Left ventricle myocardium inferior (tissue), 1 donor: ENCODE results near the gene IRF4. TPM values are rescaled to one million over a fixed set of nuclear protein-coding genes. Genes with fewer than 3 reads are reported as not detected.
A peak's percentile ranks its signal among the peaks of the same experiment; 100 is the strongest.

Source experiments
- DNase-seq: peaks from one replicate; pipeline ENCODE4 v3.0.0-alpha.2; 2020
- H3K27ac ChIP-seq: fragments of 200-600 bp; replicated peaks from 2 replicates; pipeline ENCODE4 v1.8.0; 2021
- H3K27me3 ChIP-seq: fragments of 200-600 bp; 2 replicates; pipeline ENCODE4 v1.8.0; 2021; ENCODE audit warnings: low read depth
- H3K36me3 ChIP-seq: fragments of 200-600 bp; 2 replicates; pipeline ENCODE4 v1.8.0; 2021
- H3K4me1 ChIP-seq: fragments of 200-600 bp; 2 replicates; pipeline ENCODE4 v1.8.0; 2021
- H3K4me3 ChIP-seq: fragments of 200-600 bp; 2 replicates; pipeline ENCODE4 v1.8.0; 2021; ENCODE audit warnings: mild to moderate bottlenecking, moderate library complexity
- H3K9me3 ChIP-seq: fragments of 200-600 bp; replicated peaks from 2 replicates; pipeline ENCODE4 v1.8.0; 2021
- intact Hi-C: fragments of 100-400 bp; cut with micrococcal nuclease; formaldehyde crosslinking; loops from one replicate; pipeline ENCODE4 v1.11.0; 2022
- total RNA-seq: library from RNA; stranded (reverse); fragmentation: NEBNext Ultra II Directional; extraction: Animal tissue kit (Norgen Biotek cat#: 25700); gene quantifications from one replicate; pipeline ENCODE4 v1.2.1, GENCODE V29; 2021
- TF ChIP-seq, protein P1 (sequence below): fragments of 200-600 bp; IDR thresholded peaks from 2 replicates; pipeline ENCODE4 v1.8.0; 2021; ENCODE audit warnings: antibody characterized with exemption, mild to moderate bottlenecking, borderline replicate concordance
- donor health status: DM: no; HTN: yes; CAD: no; lungs with severe emphysema.

IRF4 gene
- total RNA-seq, 1 donor from 2014 or later, result 0.22 TPM

DNA sequence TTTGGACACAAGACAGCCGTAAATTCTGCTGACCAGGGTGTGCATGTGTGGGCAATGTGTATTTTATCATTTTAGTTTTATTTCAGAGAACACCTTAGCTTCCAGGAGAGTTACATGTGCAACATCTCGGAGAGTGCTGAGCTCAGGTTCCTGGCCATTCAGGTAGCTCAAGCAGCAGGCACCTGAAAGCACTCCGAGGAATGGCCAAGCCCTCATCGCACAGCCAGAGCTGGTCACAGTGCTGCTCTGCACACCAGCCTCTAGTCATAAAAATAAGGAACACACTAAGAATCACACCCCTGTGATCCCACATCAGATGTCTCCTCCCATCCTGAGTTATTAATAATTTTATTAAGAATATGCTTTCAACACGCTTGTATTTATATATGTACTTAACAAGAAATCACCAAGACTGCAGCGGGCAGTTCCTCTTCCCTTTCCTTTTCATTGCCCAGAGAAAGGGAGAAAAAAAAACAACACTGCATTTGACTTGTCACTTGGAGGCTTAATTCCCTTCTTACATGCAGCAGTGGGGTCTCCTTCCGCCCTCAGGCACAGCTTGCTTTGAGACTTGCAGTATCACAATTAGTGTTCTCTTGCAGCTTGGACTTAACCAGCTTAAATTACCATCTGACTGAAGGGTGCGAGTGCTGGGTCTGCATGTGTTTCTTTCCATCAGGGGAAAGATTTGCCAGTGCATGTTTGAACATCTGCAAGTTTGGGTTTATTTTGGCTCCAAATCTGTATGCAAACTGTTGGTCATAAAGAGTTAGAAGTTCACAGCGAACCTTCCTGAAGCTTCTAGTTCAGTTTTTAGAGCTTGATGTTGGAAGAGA, 36.0 kb upstream of the IRF4 start:
- no peak overlapping the region for H3K27ac ChIP-seq
- H3K4me1 ChIP-seq, result peaks cover 9% of the 10 kb centered on the region
- intact Hi-C loops, result no loop called here
- H3K9me3 ChIP-seq, result no peaks in the 10 kb centered on the region
- DNase-seq, result no peak
- H3K36me3 ChIP-seq, result peaks cover 5% of the 10 kb centered on the region
- no peak overlapping the region for H3K4me3 ChIP-seq
- no peaks in the 10 kb centered on the region for H3K27me3 ChIP-seq
- TF ChIP-seq, protein P1, sequence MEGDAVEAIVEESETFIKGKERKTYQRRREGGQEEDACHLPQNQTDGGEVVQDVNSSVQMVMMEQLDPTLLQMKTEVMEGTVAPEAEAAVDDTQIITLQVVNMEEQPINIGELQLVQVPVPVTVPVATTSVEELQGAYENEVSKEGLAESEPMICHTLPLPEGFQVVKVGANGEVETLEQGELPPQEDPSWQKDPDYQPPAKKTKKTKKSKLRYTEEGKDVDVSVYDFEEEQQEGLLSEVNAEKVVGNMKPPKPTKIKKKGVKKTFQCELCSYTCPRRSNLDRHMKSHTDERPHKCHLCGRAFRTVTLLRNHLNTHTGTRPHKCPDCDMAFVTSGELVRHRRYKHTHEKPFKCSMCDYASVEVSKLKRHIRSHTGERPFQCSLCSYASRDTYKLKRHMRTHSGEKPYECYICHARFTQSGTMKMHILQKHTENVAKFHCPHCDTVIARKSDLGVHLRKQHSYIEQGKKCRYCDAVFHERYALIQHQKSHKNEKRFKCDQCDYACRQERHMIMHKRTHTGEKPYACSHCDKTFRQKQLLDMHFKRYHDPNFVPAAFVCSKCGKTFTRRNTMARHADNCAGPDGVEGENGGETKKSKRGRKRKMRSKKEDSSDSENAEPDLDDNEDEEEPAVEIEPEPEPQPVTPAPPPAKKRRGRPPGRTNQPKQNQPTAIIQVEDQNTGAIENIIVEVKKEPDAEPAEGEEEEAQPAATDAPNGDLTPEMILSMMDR, result no peak

DNA sequence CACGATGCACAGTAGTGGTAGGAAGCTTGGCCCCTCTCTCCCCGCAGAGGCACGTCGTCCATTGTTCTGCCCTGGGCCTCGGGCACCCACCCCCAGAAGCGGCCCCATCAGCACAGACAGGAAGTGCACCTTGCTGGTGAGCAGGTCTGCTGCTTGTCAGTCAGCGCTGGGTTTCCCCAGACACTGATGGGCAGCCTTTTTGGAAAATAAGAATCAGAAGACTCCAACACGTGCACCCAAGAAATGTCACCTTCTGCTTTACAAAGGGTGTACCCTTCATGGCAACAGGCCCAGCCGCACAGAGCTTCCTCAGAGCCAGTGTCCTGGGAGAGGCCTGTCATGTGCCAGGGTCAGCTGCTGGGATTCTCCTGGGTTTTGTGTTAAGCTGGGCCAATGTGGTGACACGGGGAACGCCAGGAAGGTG, 34.7 kb upstream of the IRF4 start:
- DNase-seq, result peak; percentile 71
- Histone ChIP-seq H3K4me1 (peaks cover 9% of the 10 kb centered on the region), H3K4me3 (no peak overlapping the region), H3K36me3 (no peaks in the 10 kb centered on the region), H3K27ac (no peak overlapping the region), H3K27me3 (no peaks in the 10 kb centered on the region), H3K9me3 (no peaks in the 10 kb centered on the region)
- TF ChIP-seq, protein P1, result no peak
- intact Hi-C loops, result no loop called here

- TF ChIP-seq, protein P1, result no peak
- Histone ChIP-seq H3K36me3 (no peaks in the 10 kb centered on the region), H3K4me1 (peaks cover 9% of the 10 kb centered on the region), H3K27ac (no peak overlapping the region), H3K27me3 (no peaks in the 10 kb centered on the region), H3K4me3 (no peak overlapping the region), H3K9me3 (no peaks in the 10 kb centered on the region)
- no peak for DNase-seq
- intact Hi-C loops, result no loop called here
These were observed 34.2 kb upstream of the IRF4 start for GRCh38 chr6:357261-357790.

DNA sequence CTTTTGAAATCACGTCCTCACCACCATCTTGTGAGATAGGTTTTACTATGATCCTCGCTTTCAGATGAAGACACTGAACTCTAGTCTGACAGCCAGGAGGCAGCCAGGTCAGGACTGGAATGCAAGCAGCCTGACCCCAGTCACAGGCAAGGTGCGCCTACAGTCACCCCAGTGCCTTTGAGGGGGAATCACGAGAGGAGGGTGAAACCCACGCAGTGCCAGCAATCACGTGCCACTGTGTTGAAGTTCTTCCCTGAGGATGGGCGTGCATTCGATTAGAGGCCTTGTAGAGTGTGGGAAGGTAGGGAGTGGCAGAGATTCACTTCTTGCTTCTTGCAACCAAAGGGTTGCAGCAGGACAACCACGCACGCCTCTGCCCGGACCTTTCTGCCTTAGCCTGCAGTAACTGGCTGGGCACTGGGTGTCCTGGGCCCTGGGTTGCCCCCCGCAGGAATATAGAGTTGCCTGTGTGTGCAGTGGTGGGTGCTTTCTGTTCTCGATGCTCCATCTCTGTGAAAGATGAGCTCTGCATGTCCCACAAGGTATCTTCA, 33.7 kb upstream of the IRF4 start:
- intact Hi-C loops, result no loop called here
- TF ChIP-seq, protein P1, result no peak
- Histone ChIP-seq H3K36me3 (no peaks in the 10 kb centered on the region), H3K27ac (no peak overlapping the region), H3K4me1 (peaks cover 9% of the 10 kb centered on the region), H3K9me3 (peaks cover 1% of the 10 kb centered on the region), H3K4me3 (no peak overlapping the region), H3K27me3 (no peaks in the 10 kb centered on the region)
- DNase-seq, result no peak

GRCh38 chr6:358432-358831, 33.1 kb upstream of the IRF4 start:
- H3K36me3 ChIP-seq, result no peaks in the 10 kb centered on the region
- no peak overlapping the region for H3K4me3 ChIP-seq
- intact Hi-C loops, result no loop called here
- no peak overlapping the region for H3K27ac ChIP-seq
- TF ChIP-seq, protein P1, result no peak
- H3K4me1 ChIP-seq, result peaks cover 9% of the 10 kb centered on the region
- no peaks in the 10 kb centered on the region for H3K27me3 ChIP-seq
- no peak for DNase-seq
- peaks cover 7% of the 10 kb centered on the region for H3K9me3 ChIP-seq
